GM19395 (cell line): ENCODE data around the gene CCT8L2.
"Not testable (repeated sequence)": the region's sequence is repeated elsewhere in the genome, so short reads cannot be mapped to it uniquely, and the experiment has no call there.

Source experiments
- ATAC-seq: cut with Tn5 transposase; IDR thresholded peaks from one replicate; pipeline ENCODE4 v1.9.1; 2021; ENCODE audit warnings: mild to moderate bottlenecking, moderate library complexity; ENCODE audit not compliant: unreplicated experiment

The CCT8L2 gene

DNA sequence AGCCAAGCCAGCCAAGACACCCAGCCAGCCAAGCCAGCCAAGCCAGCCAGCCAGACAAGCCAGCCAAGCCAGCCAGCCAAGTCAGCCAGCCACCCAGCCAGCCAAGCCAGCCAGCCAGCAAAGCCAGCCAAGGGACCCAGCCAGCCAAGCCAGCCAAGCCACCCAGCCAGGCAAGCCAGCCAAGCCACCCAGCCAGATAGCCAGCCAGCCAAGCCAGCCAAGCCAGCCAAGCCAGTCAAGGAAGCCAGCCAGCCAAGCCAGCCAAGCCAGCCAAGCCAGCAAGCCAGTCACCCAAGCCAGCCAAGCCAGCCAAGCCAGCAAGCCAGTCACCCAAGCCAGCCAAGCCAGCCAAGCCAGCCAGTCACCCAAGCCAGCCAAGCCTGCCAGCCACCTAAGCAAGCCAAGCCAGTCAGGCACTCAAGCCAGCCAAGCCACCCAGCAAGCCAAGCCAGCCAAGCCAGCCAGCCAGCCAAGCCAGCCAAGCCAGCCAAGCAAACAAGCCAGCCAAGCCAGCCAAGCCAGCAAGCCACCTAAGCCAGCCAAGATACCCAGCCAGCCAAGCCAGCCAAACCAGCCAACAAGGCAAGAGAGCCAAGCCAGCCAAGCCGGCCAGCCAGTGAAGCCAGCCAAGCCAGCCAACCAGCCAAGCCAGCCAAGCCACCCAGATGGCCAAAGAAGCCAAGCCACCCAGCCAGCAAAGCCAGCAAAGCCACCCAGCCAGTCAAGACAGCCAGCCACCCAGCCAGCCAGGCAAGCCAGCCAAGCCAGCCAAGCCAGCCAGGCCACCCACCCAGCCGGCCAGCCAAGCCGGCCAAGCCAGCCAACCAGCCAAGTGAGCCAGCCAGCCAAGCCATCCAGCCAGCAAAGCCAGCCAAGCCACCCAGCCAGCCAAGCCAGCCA is 33.3 kb downstream of the CCT8L2 start:
- ATAC-seq = no peak

DNA sequence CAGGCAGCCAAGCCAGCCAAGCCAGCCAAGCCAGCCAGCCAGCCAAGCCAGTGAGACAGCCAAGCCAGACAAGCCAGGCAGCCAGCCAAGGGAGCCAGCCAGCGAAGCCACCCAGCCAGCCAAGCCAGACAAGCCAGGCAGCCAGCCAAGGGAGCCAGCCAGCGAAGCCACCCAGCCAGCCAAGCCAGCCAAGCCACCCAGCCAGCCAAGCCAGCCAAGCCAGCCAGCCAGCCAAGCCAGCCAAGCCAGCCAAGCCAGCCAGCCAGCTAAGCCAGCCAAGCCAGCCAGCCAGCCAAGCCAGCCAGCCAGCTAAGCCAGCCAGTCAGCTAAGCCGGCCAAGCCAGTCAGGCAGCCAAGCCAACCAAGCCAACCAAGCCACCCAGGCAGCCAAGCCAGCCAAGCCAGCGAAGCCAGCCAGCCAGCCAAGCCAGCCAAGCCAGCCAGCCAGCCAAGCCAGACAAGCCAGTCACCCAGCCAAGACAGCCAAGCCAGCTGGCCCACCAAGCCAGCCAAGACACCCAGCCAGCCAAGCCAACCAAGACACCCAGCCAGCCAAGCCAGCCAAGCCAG is 34.1 kb downstream of the CCT8L2 start:
- ATAC-seq = not testable (repeated sequence)

- not testable (repeated sequence) for ATAC-seq
Measured at GRCh38 chr22:16557511-16557910, 35.1 kb downstream of the CCT8L2 start.

DNA sequence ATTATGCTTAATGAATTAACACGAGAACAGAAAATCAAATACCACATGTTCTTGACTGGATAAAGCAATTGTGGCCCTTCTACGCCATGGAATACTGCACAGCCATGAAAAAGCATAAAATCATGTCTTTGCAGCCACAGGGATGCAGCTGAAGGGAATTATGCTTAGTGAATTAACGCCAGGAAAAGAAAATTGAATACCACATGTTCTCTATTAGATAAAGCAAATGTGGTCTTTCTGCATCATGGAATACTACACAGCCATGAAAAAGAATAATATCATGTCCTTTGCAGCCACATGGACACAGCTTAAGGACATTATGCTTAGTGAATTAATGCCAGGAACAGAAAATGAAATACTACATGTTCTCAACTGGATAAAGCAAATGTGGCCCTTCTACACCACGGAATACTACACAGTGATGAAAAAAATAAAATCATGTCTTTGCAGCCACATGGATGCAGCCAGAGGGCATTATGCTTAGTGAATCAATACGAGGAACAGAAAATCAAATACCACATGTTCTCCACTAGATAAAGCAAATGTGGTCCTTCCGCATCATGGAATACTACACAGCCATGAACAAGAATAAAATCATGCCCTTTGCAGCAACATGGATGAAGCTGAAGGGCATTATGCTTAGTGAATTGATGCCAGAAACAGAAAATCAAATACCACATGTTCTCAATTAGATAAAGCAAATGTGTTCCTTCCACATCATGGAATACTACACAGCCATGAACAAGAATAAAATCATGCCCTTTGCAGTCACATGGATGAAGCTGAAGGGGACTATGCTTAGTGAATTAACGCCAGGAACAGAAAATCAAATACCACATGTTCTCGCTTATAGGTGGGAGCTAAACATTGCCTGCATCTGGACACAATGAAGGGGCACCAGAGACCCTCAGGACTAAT is 37.3 kb downstream of the CCT8L2 start:
- ATAC-seq = not testable (repeated sequence)

DNA sequence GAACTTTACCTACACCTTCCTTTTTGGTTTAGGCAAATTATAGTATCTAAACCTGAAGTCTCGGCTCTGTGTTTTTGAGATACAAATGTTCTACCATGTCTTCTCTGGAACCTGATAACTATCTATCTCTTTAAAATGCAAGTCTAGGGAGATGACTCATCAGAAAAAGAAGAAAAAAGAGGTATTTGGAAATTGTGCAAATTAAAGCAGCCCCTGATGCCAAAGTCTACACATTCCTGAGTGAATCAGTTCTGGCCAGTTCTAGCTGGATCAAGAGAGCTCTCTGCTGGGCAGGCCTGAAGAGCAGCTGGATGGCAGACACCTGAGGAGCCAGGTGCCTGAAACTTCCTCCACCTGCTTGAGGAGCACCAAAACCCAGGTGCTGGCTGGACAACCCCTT is 49.3 kb downstream of the CCT8L2 start:
- not testable (repeated sequence) for ATAC-seq
